HFF-Myc (cell line): Measurements from ENCODE around the gene SFMBT1.
A peak's percentile ranks its signal among the peaks of the same experiment; 100 is the strongest.

Source experiments
- DNase-seq: peaks from one replicate; pipeline ENCODE4 v3.0.0-alpha.2; 2011; ENCODE audit warnings: low read depth; ENCODE audit errors: extremely low read depth
- H3K4me3 ChIP-seq: replicated peaks from 2 replicates; pipeline ENCODE4 v1.5.1; 2011; ENCODE audit warnings: low read depth, mild to moderate bottlenecking, control low read depth, low read length
- TF ChIP-seq, protein P1 (sequence below): IDR thresholded peaks from 2 replicates; pipeline ENCODE4 v1.5.1; 2012; ENCODE audit warnings: mild to moderate bottlenecking, low read depth, low read length, control low read depth; ENCODE audit errors: missing control alignments

The SFMBT1 gene

DNA sequence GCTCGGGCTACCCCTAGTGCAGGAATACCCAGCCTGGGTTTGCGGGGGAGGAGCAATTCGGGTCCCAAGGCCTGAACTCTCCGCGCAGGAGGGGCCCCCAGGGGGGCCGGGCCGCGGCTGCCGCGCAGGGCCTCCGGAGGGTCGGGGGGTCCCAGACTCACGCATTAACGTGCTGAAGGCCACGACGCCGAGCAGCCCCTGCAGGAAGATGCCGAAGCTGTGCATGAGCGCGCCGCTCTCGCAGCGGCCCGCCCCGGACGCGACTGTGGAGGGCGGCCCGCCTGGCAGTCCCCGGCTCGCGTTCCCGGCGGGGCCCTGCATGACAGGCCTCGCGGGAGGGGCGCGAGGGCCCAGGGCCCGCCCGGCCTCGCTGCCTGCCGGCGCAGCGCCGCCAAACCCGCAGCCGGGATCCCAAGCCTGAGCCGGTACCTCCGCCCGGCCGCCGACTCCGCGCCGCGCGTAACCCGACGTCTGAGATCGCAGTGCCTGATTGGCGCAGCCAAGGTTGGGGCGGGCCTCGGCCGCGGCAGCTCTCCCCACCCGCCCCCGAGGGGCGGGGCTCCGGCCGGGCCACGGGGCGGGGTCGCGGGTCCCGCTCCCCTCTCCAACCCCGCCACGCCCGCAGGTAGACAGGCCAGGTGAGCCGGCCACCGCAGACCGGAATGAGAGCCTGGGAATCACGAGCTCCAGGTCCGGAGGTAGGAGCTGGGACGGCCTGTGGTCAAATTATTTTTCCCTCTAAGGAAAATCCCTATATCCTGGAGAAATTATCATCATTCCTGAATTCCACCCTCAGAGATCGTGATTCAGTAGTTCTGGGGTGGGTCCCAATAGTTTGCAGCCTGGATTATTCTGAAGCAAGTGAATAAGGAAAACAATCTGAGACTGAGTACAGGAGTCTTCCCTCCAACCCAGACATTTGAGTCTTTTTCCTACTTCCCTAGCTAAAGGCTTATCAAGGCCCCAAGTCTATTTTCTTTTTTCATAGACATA is 148.4 kb downstream of the SFMBT1 start, which contains the start of gene STIMATE:
Gene STIMATE, minus strand, starts transcription at position 419 of the 993 bp plus-strand sequence. Its CDS starts 98 bp downstream, at position 321.
- no peak for DNase-seq
- TF ChIP-seq, protein P1, sequence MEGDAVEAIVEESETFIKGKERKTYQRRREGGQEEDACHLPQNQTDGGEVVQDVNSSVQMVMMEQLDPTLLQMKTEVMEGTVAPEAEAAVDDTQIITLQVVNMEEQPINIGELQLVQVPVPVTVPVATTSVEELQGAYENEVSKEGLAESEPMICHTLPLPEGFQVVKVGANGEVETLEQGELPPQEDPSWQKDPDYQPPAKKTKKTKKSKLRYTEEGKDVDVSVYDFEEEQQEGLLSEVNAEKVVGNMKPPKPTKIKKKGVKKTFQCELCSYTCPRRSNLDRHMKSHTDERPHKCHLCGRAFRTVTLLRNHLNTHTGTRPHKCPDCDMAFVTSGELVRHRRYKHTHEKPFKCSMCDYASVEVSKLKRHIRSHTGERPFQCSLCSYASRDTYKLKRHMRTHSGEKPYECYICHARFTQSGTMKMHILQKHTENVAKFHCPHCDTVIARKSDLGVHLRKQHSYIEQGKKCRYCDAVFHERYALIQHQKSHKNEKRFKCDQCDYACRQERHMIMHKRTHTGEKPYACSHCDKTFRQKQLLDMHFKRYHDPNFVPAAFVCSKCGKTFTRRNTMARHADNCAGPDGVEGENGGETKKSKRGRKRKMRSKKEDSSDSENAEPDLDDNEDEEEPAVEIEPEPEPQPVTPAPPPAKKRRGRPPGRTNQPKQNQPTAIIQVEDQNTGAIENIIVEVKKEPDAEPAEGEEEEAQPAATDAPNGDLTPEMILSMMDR: no peak

DNA sequence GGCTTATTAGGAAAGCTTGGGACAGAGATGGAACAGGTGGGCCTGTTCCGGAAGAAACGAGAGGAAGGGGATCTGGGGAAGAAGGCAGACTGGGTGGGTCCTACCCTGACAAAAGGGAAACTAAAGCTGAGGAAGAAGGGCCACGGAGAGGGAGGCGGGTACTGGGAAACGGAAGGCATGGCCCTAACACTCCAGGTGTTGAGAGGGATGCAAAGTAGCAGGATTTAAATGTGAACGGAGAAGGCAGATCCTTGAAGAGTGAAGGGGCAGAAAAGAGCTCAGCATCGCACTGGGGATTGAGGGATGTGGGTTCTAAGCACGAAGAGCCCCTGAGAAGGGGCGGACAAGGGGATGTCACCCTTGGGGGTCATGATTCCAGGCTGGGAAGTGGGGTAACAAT is 149.3 kb downstream of the SFMBT1 start:
- TF ChIP-seq, protein P1: no peak
- no peak for DNase-seq
- H3K4me3 ChIP-seq: peak overlapping the region; percentile 77

More for the DNA sequence above, 148.4 kb downstream of the SFMBT1 start, which contains the start of gene STIMATE:
- peak within 1 kb of the TSS; percentile 77 for H3K4me3 ChIP-seq

DNA sequence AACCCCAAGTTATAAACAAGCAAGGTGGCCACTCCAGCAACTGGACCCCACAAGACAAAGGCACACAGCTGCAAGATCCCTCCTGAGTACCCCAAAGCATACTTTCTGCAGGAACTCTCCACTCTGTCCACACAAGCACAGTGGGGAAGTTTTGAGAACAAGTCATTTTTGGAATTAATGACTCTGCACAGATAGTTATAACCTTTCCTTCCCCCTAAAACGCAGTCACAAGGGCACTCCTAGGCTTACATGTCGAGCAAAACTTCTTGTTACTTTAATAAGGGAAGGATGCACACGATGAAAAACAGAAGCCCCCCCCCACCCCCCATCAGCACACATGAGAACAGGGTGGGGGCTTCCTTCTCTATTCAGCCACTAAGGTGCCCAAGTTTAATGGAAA is 149.7 kb downstream of the SFMBT1 start:
- TF ChIP-seq, protein P1: no peak
- peak overlapping the region; percentile 77 for H3K4me3 ChIP-seq
- DNase-seq: no peak

DNA sequence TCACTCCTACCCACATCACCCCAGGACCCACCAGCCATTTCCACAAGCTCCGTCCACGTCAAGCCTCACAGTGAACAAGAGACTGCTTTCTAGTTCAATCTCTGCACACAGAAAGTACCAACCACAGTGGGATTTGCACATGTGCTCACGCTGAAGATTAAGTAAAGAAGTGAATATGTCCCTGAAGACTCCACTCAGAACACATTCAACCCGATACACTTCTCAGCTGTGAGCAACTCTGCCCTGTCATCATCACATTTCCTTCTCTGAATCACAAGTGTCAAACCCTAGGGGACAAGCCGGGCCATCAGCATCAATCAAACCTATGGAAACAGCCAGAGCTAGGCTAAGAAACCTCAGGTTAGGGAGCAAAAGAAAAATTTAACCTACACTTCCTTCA is 150.5 kb downstream of the SFMBT1 start:
- DNase-seq: no peak
- TF ChIP-seq, protein P1: no peak
- no peak overlapping the region; the same call in 1 of the 2 replicates for H3K4me3 ChIP-seq

DNA sequence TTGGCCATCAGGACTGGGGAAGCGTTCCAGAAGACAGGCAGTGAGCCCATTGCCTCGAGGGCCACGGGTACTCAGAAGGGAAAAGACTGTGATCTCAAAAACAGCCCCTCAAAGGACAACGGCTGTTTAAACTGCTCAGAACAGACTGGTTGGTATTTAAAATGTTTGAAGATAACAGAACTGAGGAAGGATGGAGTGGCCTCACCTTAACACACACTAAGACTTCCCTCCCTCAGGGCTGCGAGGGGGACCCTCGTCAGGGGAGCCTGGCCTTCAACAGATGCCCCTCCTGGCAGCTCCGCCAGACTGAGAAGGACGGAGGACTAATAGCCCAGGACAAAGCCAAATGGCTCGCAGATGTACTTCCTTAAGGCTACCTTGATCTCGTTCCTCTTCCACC is 151.1 kb downstream of the SFMBT1 start:
- H3K4me3 ChIP-seq: no peak overlapping the region
- no peak for DNase-seq
- TF ChIP-seq, protein P1: no peak

DNA sequence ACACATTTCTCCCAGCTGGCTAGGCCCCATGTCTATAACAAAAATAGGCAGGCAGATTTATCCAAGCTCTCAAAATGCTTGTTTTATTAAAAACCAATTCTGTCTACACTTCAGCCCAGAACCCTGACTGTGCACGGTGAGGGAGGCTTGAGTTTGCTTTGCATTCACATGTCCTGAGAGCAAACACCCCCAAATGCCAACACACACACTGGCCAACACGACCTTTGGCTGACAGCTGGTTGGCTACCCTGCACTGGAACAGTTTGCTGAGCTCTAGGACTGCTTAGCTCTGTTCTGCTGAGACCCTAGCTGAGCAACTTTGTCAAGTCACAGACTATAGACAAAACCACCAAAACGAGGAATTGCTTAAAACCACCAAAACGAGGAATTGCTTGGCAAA is 152.2 kb downstream of the SFMBT1 start:
- no peak for DNase-seq
- H3K4me3 ChIP-seq: no peak overlapping the region
- TF ChIP-seq, protein P1: no peak
